K562 (cell line): ENCODE results near the gene RERE. TPM values are rescaled to one million over a fixed set of nuclear protein-coding genes. Genes with fewer than 3 reads are reported as not detected.

Experiments
- BCOR ChIP-seq: fragments of 450-650 bp; IDR thresholded peaks from 2 replicates; pipeline ENCODE4 v1.6.1; 2016
- CBFA2T3 ChIP-seq: fragments of 450-650 bp; IDR thresholded peaks from 2 replicates; pipeline ENCODE4 v1.6.1; 2017
- CEBPB ChIP-seq: fragments of 450-650 bp; IDR thresholded peaks from 2 replicates; pipeline ENCODE4 v1.6.1; 2016; ENCODE audit warnings: missing genetic modification characterization, missing compliant biosample characterization
- CREBBP ChIP-seq: IDR thresholded peaks from one replicate; pipeline ENCODE4 v1.6.1; 2012; ENCODE audit warnings: low read depth, mild to moderate bottlenecking, control low read depth, inconsistent platforms, low read length
- EP300 ChIP-seq: IDR thresholded peaks from 2 replicates; pipeline ENCODE4 v1.6.1; 2012; ENCODE audit warnings: low read length, improper control_type of control experiment
- GABPB1 ChIP-seq: sonication (generic); formaldehyde crosslinking; IDR thresholded peaks from 2 replicates; pipeline ENCODE4 v1.8.0; 2022; ENCODE audit warnings: mild to moderate bottlenecking, missing genetic modification reagents
- HMBOX1 ChIP-seq: sonication (generic); IDR thresholded peaks from 2 replicates; pipeline ENCODE4 v1.6.1; 2016
- HMG20A ChIP-seq: fragments of 450-650 bp; formaldehyde crosslinking; conservative IDR thresholded peaks from 2 replicates; pipeline ENCODE4 v1.4.0; 2020; ENCODE audit warnings: mild to moderate bottlenecking, mixed read lengths
- HNRNPK ChIP-seq: fragments of 200-400 bp; formaldehyde crosslinking; IDR thresholded peaks from one replicate; pipeline ENCODE4 v1.6.1; 2018; ENCODE audit warnings: mild to moderate bottlenecking, low read depth, low read length; ENCODE audit not compliant: poor library complexity, severe bottlenecking
- JUND ChIP-seq, 2 experiments: IDR thresholded peaks; 2 replicates in 1 of 2; 3 replicates in 1 of 2; pipeline ENCODE4 v1.6.1; 2011; ENCODE audit warnings: borderline replicate concordance in 2 of 2, low read depth in 2 of 2, low read length in 2 of 2, improper control_type of control experiment in 1 of 2, missing biosample characterization in 1 of 2, missing genetic modification characterization in 1 of 2, missing genetic modification reagents in 1 of 2
- KAT2B ChIP-seq: IDR thresholded peaks from one replicate; pipeline ENCODE4 v1.6.1; 2012; ENCODE audit warnings: low read depth, mild to moderate bottlenecking, control low read depth, inconsistent platforms, low read length, moderate library complexity
- MAFG ChIP-seq: fragments of 450-650 bp; conservative IDR thresholded peaks from 2 replicates; pipeline ENCODE4 v1.6.1; 2016; ENCODE audit warnings: missing genetic modification characterization, missing compliant biosample characterization
- MBD2 ChIP-seq: sonication (generic); IDR thresholded peaks from 2 replicates; pipeline ENCODE4 v1.6.1; 2016; ENCODE audit warnings: low read depth, borderline replicate concordance
- MXD1 ChIP-seq: fragments of 250-450 bp; sonication (Bioruptor Pico); IDR thresholded peaks from 2 replicates; pipeline ENCODE4 v1.8.0; 2021; ENCODE audit warnings: borderline replicate concordance, mild to moderate bottlenecking, moderate library complexity; ENCODE audit not compliant: poor library complexity, severe bottlenecking
- NCOA2 ChIP-seq, 2 experiments: fragments of 450-650 bp; IDR thresholded peaks; 2 replicates each; pipeline ENCODE4 v1.6.1; 2018; ENCODE audit warnings: mild to moderate bottlenecking in 2 of 2, moderate library complexity in 1 of 2; ENCODE audit not compliant: partially characterized antibody in 2 of 2
- NCOR1 ChIP-seq: fragments of 450-650 bp; IDR thresholded peaks from 2 replicates; pipeline ENCODE4 v1.6.1; 2016; ENCODE audit warnings: mild to moderate bottlenecking, moderate library complexity
- NFIC ChIP-seq: fragments of 450-650 bp; IDR thresholded peaks from 2 replicates; pipeline ENCODE4 v1.6.1; 2017; ENCODE audit warnings: mild to moderate bottlenecking, inconsistent platforms
- POLR2AphosphoS5 ChIP-seq: IDR thresholded peaks from 2 replicates; pipeline ENCODE4 v1.6.1; 2011; ENCODE audit warnings: mild to moderate bottlenecking, low read depth, low read length, moderate library complexity; ENCODE audit not compliant: control insufficient read depth, insufficient read depth
- RBFOX2 ChIP-seq: fragments of 200-400 bp; formaldehyde crosslinking; IDR thresholded peaks from 2 replicates; pipeline ENCODE4 v1.6.1; 2017; ENCODE audit warnings: low read depth, mild to moderate bottlenecking, low read length, moderate library complexity
- RBM39 ChIP-seq: fragments of 200-400 bp; formaldehyde crosslinking; optimal IDR thresholded peaks from 2 replicates; pipeline ENCODE3; 2018; ENCODE audit warnings: low read depth, low read length
- RUNX1 ChIP-seq: sonication (generic); IDR thresholded peaks from 2 replicates; pipeline ENCODE4 v1.6.1; 2016; ENCODE audit warnings: antibody characterized with exemption, low read depth
- SMAD4 ChIP-seq: fragments of 250-450 bp; sonication (Bioruptor Pico); conservative IDR thresholded peaks from 2 replicates; pipeline ENCODE4 v1.8.0; 2021; ENCODE audit warnings: inconsistent platforms, mild to moderate bottlenecking, moderate library complexity
- SMARCC2 ChIP-seq: fragments of 450-650 bp; IDR thresholded peaks from 2 replicates; pipeline ENCODE4 v1.6.1; 2017; ENCODE audit warnings: antibody characterized with exemption, moderate library complexity, mild to moderate bottlenecking, low read depth
- ZNF232 ChIP-seq: sonication (generic); formaldehyde crosslinking; IDR thresholded peaks from 2 replicates; pipeline ENCODE4 v1.8.0; 2022; ENCODE audit warnings: mild to moderate bottlenecking, missing genetic modification reagents
- polyA plus RNA-seq, 8 experiments: library from polyadenylated mRNA; depleted of rRNA in 4 of 8; stranded (reverse) in 5 of 8; unstranded in 3 of 8; fragments of >200 nt; fragmentation: Nextera tagmentation in 2 of 8; fragmentation: Illumina TruSeq in 1 of 8; extraction: Ambion mirVana in 2 of 8; extraction: Trizol in 1 of 8; gene quantifications; 2 replicates each; pipeline versions ENCODE4 v1.2.1 to v1.2.3, GENCODE V29; 2011 to 2014; ENCODE audit warnings: inconsistent platforms in 1 of 8, missing spikeins in 1 of 8
- total RNA-seq, 7 experiments: library from RNA; depleted of rRNA in 6 of 7; stranded (reverse); fragments of >200 nt in 6 of 7; fragmentation: Illumina TruSeq in 2 of 7; extraction: Trizol in 2 of 7; gene quantifications; 2 replicates each; pipeline versions ENCODE4 v1.2.1 to v1.2.3, GENCODE V29; 2011 to 2021; ENCODE audit warnings: low replicate concordance in 1 of 7
- TF ChIP-seq, protein P1 (sequence below), 2 experiments: fragments of 450-650 bp; IDR thresholded peaks; 2 replicates each; pipeline ENCODE4 v1.6.1; 2016
- TF ChIP-seq, protein P2 (sequence below): sonication (generic); formaldehyde crosslinking; IDR thresholded peaks from 2 replicates; pipeline ENCODE4 v1.8.0; 2022; ENCODE audit warnings: mild to moderate bottlenecking, low read depth, missing genetic modification reagents

RERE gene
- total and polyA plus RNA-seq, 9 of the 15 experiments (the other 6 are each of a cell fraction or from before 2014, with no cell fraction given): 3.0 to 51.5 (median 13.4) TPM

DNA sequence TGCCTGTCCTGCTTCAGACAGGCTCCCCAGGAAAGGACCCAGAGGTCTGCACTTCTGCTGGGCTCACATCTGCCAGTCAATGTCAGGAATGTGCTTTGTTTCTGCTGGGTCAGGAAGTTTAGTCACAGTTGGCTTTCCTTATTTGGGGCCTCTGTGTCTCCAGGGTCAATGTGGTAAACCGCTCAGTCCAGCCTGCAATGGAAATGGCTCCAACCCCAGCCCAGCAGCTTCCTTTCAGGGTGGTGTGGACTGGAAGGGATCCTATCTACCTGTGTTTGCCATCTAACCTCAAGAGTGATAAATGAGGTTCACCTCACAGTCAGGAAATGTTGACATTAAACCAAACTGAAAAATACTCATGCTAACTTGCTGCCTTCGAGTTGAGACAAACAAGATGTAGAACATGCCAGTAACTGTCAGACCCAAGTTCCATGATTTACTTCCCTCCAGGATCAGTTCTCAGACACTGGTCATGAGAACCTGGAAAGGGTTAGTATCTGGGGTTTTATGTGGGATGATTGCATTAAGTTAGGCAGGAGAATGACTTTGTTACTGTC lies 40.8 kb upstream of the RERE start (continued):
- TF ChIP-seq MBD2: 0 out of 2 replicates have a peak, but pooled peaks have one; percentile 33
- peak; percentile 92 for TF ChIP-seq HMBOX1
- TF ChIP-seq SMAD4 (CRISPR knock-in tag): peak; percentile 76
- no peak for TF ChIP-seq CREBBP
- TF ChIP-seq, protein P1, sequence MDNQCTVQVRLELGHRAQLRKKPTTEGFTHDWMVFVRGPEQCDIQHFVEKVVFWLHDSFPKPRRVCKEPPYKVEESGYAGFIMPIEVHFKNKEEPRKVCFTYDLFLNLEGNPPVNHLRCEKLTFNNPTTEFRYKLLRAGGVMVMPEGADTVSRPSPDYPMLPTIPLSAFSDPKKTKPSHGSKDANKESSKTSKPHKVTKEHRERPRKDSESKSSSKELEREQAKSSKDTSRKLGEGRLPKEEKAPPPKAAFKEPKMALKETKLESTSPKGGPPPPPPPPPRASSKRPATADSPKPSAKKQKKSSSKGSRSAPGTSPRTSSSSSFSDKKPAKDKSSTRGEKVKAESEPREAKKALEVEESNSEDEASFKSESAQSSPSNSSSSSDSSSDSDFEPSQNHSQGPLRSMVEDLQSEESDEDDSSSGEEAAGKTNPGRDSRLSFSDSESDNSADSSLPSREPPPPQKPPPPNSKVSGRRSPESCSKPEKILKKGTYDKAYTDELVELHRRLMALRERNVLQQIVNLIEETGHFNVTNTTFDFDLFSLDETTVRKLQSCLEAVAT (IDR thresholded peaks at IDR 0.05): peak in 1 of 2 experiments; percentile 79; a peak in 2 of 4 replicates
- no peak for TF ChIP-seq MXD1 (CRISPR knock-in tag)
- peak; percentile 67; the same call in 1 of the 2 replicates for TF ChIP-seq JUND (IDR thresholded peaks at IDR 0.05; ENCODE audit: borderline replicate concordance, low read depth, low read length)
- TF ChIP-seq JUND (tag; IDR thresholded peaks at IDR 0.05; ENCODE audit: borderline replicate concordance, low read depth, low read length): peak; percentile 51; the same call in 1 of the 3 replicates
- TF ChIP-seq CEBPB (tag): no peak
- 0 out of 2 replicates have a peak, but pooled peaks have one; percentile 15 for TF ChIP-seq SMARCC2
- TF ChIP-seq HNRNPK: no peak
- peak; percentile 83 for TF ChIP-seq CBFA2T3
- TF ChIP-seq EP300: peak; percentile 75
- TF ChIP-seq RBM39: peak; percentile 70
- no peak for TF ChIP-seq HMG20A (CRISPR knock-in tag)
- TF ChIP-seq, protein P2, sequence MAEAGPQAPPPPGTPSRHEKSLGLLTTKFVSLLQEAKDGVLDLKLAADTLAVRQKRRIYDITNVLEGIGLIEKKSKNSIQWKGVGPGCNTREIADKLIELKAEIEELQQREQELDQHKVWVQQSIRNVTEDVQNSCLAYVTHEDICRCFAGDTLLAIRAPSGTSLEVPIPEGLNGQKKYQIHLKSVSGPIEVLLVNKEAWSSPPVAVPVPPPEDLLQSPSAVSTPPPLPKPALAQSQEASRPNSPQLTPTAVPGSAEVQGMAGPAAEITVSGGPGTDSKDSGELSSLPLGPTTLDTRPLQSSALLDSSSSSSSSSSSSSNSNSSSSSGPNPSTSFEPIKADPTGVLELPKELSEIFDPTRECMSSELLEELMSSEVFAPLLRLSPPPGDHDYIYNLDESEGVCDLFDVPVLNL (CRISPR knock-in tag): 0 out of 2 replicates have a peak, but pooled peaks have one; percentile 12
- no peak for TF ChIP-seq BCOR
- TF ChIP-seq KAT2B: no peak
- TF ChIP-seq NFIC: 0 out of 2 replicates have a peak, but pooled peaks have one; percentile 22
- peak; percentile 27 for TF ChIP-seq MAFG
- peak; percentile 65 for TF ChIP-seq NCOR1
- TF ChIP-seq RBFOX2: no peak
- 0 out of 2 replicates have a peak, but pooled peaks have one; percentile 49 for TF ChIP-seq GABPB1
- TF ChIP-seq POLR2AphosphoS5: peak; percentile 70
- TF ChIP-seq RUNX1: peak; percentile 78; the same call in 1 of the 2 replicates
- TF ChIP-seq NCOA2 (IDR thresholded peaks at IDR 0.05; ENCODE audit: partially characterized antibody in 2 of 2): no peak
- TF ChIP-seq ZNF232 (CRISPR knock-in tag): no peak
